DND-41 (cell line): ENCODE data around the gene COL13A1.

Experiments
- CTCF ChIP-seq: IDR thresholded peaks from 2 replicates; pipeline ENCODE4 v1.5.1; 2012; ENCODE audit warnings: borderline replicate concordance, low read length, moderate library complexity, mild to moderate bottlenecking; ENCODE audit not compliant: poor library complexity, severe bottlenecking; ENCODE audit errors: extremely low read depth
- EZH2 ChIP-seq: IDR thresholded peaks from 3 replicates; pipeline ENCODE4 v1.6.1; 2012; ENCODE audit warnings: borderline replicate concordance, low read depth, mild to moderate bottlenecking, moderate library complexity, low read length, inconsistent platforms; ENCODE audit not compliant: severe bottlenecking

- TF ChIP-seq CTCF (no peak), EZH2 (no peak)
These were observed 116.3 kb downstream of the COL13A1 start for GRCh38 chr10:69918036-69918435.
